GM23338 (cell line): ENCODE measurements around the gene MT1HL1.

Experiments used
- POLR2AphosphoS5 ChIP-seq: IDR thresholded peaks from 2 replicates; pipeline ENCODE4 v1.6.1; 2016; ENCODE audit warnings: antibody characterized with exemption, low read depth
- TF ChIP-seq, protein P1 (sequence below), 2 experiments: fragments of 200-600 bp in 1 of 2; sonication (generic) in 1 of 2; conservative IDR thresholded peaks; 2 replicates each; pipeline versions ENCODE4 v1.5.1 to v1.6.1; 2016 to 2017; ENCODE audit warnings: antibody characterized with exemption in 2 of 2, low read depth in 2 of 2, mild to moderate bottlenecking in 2 of 2, moderate library complexity in 1 of 2
- TF ChIP-seq, protein P2 (sequence below): IDR thresholded peaks from one replicate; pipeline ENCODE4 v1.6.1; 2018; ENCODE audit warnings: antibody characterized with exemption; ENCODE audit not compliant: unreplicated experiment

DNA sequence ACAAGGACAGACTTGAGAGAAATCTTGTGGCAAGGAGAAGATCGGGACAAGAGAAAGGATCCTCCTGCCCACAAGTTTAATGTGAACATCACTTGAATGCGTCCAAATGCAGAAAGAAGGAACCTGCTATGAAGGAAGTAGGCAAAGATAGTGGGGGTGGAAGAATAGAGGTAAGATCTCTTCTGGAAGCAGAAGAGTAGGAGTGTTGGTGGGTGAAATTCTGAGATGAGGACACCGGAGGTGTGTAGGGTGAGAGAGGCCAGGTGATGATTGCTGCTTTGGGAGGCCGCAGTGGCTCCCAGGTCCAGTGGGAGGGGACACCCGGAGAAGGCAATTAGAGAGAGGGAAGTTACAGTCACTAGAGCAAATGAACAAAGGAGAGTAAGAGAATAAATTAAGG lies 44.6 kb upstream of the MT1HL1 start:
- TF ChIP-seq, protein P1, sequence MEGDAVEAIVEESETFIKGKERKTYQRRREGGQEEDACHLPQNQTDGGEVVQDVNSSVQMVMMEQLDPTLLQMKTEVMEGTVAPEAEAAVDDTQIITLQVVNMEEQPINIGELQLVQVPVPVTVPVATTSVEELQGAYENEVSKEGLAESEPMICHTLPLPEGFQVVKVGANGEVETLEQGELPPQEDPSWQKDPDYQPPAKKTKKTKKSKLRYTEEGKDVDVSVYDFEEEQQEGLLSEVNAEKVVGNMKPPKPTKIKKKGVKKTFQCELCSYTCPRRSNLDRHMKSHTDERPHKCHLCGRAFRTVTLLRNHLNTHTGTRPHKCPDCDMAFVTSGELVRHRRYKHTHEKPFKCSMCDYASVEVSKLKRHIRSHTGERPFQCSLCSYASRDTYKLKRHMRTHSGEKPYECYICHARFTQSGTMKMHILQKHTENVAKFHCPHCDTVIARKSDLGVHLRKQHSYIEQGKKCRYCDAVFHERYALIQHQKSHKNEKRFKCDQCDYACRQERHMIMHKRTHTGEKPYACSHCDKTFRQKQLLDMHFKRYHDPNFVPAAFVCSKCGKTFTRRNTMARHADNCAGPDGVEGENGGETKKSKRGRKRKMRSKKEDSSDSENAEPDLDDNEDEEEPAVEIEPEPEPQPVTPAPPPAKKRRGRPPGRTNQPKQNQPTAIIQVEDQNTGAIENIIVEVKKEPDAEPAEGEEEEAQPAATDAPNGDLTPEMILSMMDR (conservative IDR thresholded peaks at IDR 0.05; ENCODE audit: low read depth in 2 of 2), result no peak
- TF ChIP-seq, protein P2, sequence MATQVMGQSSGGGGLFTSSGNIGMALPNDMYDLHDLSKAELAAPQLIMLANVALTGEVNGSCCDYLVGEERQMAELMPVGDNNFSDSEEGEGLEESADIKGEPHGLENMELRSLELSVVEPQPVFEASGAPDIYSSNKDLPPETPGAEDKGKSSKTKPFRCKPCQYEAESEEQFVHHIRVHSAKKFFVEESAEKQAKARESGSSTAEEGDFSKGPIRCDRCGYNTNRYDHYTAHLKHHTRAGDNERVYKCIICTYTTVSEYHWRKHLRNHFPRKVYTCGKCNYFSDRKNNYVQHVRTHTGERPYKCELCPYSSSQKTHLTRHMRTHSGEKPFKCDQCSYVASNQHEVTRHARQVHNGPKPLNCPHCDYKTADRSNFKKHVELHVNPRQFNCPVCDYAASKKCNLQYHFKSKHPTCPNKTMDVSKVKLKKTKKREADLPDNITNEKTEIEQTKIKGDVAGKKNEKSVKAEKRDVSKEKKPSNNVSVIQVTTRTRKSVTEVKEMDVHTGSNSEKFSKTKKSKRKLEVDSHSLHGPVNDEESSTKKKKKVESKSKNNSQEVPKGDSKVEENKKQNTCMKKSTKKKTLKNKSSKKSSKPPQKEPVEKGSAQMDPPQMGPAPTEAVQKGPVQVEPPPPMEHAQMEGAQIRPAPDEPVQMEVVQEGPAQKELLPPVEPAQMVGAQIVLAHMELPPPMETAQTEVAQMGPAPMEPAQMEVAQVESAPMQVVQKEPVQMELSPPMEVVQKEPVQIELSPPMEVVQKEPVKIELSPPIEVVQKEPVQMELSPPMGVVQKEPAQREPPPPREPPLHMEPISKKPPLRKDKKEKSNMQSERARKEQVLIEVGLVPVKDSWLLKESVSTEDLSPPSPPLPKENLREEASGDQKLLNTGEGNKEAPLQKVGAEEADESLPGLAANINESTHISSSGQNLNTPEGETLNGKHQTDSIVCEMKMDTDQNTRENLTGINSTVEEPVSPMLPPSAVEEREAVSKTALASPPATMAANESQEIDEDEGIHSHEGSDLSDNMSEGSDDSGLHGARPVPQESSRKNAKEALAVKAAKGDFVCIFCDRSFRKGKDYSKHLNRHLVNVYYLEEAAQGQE, result no peak
- TF ChIP-seq POLR2AphosphoS5, result no peak
